IPS-18c (cell line): Measurements from ENCODE around the gene SPEN.
"Not testable (repeated sequence)": the region's sequence is repeated elsewhere in the genome, so short reads cannot be mapped to it uniquely, and the experiment has no call there.

ENCODE experiments used
- H3K4me3 ChIP-seq: 2 replicates; pipeline ENCODE4 v1.7.0; 2013; ENCODE audit warnings: low read depth, mild to moderate bottlenecking, low read length, moderate library complexity; ENCODE audit not compliant: insufficient read depth
- H3K9me3 ChIP-seq: one replicate; pipeline ENCODE4 v1.6.1; 2013; ENCODE audit warnings: mild to moderate bottlenecking, low read length, moderate library complexity; ENCODE audit not compliant: control insufficient read depth, insufficient read depth

Gene SPEN

GRCh38 chr1:15916417-15916816 lies 68.9 kb downstream of the SPEN start:
- Histone ChIP-seq H3K9me3 (no peaks in the 10 kb centered on the region), H3K4me3 (no peak overlapping the region)

DNA sequence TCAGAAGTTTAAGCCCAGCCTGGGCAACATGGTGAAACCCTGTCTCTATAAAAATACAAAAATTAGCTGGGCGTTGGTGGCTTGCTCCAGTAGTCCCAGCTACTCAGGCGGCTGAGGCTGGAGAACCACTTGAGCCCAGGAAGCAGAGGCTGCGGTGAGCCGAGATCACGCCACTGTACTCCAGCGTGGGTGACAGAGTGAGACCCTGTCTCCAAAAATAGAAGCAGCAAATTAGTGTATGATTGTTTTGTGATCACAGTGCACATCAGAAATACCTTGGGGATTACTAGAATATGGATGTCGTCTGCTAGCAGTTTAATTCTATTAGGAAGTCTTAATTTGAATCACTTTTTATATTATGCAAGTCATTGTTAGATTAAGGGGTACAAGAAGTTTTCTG lies 69.4 kb downstream of the SPEN start:
- H3K9me3 ChIP-seq: no peaks in the 10 kb centered on the region
- H3K4me3 ChIP-seq: no peak overlapping the region

GRCh38 chr1:15918962-15919715 lies 71.6 kb downstream of the SPEN start:
- H3K4me3 ChIP-seq: no peak overlapping the region
- no peaks in the 10 kb centered on the region for H3K9me3 ChIP-seq

- Histone ChIP-seq H3K9me3 (no peaks in the 10 kb centered on the region), H3K4me3 (no peak overlapping the region)
Observed at GRCh38 chr1:15923241-15923640, 75.7 kb downstream of the SPEN start.

- H3K9me3 ChIP-seq, H3K4me3 ChIP-seq: not testable (repeated sequence)
Observed at GRCh38 chr1:15926448-15926847, 78.9 kb downstream of the SPEN start.

- Histone ChIP-seq H3K9me3 (peaks cover 2% of the 10 kb centered on the region), H3K4me3 (no peak overlapping the region)
Observed at GRCh38 chr1:15928971-15929965, 81.8 kb downstream of the SPEN start.

GRCh38 chr1:15931401-15931800 lies 83.9 kb downstream of the SPEN start:
- H3K4me3 ChIP-seq: no peak overlapping the region
- peaks cover 2% of the 10 kb centered on the region for H3K9me3 ChIP-seq

DNA sequence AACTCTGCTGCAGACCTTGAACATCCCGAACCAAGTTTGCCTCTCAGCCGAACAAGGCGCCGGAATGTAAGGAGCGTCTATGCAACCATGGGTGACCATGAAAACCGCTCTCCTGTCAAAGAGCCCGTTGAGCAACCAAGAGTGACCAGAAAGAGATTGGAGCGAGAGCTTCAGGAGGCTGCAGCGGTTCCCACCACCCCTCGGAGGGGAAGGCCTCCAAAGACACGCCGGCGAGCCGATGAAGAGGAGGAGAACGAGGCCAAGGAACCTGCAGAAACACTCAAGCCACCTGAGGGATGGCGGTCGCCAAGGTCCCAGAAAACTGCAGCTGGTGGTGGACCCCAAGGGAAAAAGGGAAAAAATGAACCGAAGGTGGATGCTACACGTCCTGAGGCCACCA lies 84.4 kb downstream of the SPEN start:
- peaks cover 2% of the 10 kb centered on the region for H3K9me3 ChIP-seq
- no peak overlapping the region for H3K4me3 ChIP-seq

GRCh38 chr1:15932612-15933011 lies 85.1 kb downstream of the SPEN start:
- H3K4me3 ChIP-seq: no peak overlapping the region
- peaks cover 2% of the 10 kb centered on the region for H3K9me3 ChIP-seq

DNA sequence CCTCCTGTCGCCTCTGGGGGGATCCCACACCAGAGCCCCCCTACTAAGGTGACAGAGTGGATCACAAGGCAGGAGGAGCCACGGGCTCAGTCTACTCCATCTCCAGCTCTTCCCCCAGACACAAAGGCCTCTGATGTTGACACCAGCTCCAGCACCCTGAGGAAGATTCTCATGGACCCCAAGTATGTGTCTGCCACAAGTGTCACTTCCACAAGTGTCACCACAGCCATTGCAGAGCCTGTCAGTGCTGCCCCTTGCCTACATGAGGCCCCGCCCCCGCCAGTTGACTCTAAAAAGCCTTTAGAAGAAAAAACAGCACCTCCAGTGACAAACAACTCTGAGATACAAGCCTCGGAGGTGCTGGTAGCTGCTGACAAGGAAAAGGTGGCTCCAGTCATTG lies 86.2 kb downstream of the SPEN start:
- no peak overlapping the region for H3K4me3 ChIP-seq
- H3K9me3 ChIP-seq: peaks cover 2% of the 10 kb centered on the region

DNA sequence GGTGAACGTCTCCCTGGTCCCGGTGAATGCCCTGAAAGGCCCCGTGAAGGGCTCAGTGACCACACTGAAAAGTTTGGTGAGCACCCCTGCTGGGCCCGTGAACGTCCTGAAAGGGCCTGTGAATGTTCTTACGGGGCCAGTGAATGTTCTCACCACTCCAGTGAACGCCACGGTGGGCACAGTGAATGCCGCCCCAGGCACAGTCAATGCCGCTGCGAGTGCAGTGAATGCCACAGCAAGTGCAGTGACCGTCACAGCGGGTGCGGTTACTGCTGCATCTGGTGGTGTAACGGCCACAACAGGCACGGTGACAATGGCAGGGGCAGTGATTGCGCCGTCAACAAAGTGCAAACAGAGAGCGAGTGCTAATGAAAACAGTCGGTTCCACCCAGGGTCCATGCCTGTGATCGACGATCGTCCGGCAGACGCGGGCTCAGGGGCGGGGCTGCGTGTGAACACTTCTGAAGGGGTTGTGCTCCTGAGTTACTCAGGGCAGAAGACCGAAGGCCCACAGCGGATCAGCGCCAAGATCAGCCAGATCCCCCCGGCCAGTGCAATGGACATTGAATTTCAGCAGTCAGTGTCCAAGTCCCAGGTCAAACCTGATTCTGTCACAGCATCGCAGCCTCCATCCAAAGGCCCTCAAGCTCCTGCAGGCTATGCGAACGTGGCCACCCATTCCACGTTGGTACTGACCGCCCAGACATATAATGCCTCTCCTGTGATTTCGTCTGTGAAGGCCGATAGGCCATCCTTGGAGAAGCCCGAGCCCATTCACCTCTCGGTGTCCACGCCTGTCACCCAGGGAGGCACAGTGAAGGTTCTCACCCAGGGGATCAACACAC lies 86.9 kb downstream of the SPEN start:
- no peak overlapping the region for H3K4me3 ChIP-seq
- H3K9me3 ChIP-seq: peaks cover 2% of the 10 kb centered on the region

- H3K9me3 ChIP-seq: peaks cover 2% of the 10 kb centered on the region
Observed at GRCh38 chr1:15935056-15935950, 87.8 kb downstream of the SPEN start.

DNA sequence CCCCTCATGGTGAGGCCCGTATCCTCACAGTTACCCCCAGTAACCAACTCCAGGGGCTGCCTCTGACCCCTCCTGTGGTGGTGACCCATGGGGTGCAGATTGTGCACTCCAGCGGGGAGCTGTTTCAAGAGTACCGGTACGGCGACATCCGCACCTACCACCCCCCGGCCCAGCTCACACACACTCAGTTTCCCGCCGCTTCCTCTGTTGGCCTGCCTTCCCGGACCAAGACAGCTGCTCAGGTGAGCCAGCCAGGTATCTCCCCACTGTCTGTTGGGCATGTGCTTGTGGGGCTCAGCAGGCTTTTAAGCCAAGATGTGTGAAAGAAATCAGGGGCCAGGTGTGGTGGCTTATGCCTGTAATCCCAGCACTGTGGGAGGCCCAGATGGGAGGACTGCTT lies 88.5 kb downstream of the SPEN start:
- H3K4me3 ChIP-seq: no peak overlapping the region
- H3K9me3 ChIP-seq: peaks cover 2% of the 10 kb centered on the region

More at GRCh38 chr1:15935056-15935950, 87.8 kb downstream of the SPEN start:
- no peak overlapping the region for H3K4me3 ChIP-seq

GRCh38 chr1:15937146-15937545 lies 89.6 kb downstream of the SPEN start:
- Histone ChIP-seq H3K4me3 (no peak overlapping the region), H3K9me3 (peaks cover 2% of the 10 kb centered on the region)

GRCh38 chr1:15937706-15938168 lies 90.2 kb downstream of the SPEN start:
- H3K9me3 ChIP-seq: no peaks in the 10 kb centered on the region
- H3K4me3 ChIP-seq: no peak overlapping the region

DNA sequence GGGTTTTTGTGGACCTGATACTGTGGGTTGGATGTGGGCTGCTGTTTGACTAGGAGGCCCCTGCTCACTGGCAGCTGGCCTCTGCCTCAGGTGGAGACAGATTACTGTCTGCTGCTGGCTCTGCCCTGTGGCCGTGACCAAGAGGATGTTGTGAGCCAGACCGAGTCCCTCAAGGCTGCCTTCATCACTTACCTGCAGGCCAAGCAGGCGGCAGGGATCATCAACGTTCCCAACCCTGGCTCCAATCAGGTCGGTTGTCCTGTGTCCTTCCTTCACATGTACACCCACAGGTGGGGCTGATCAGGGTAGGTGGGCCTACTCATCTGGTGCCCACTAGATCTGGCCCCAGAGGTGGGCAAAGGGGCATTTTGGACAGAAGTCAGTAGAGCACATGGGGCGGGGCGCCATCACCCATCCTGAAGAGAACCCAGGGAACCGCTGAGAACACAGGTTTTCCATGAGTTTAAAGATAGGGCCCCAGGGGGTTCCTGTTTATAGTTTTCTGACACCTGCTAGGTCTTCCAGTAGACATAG lies 91.2 kb downstream of the SPEN start:
- Histone ChIP-seq H3K9me3 (no peaks in the 10 kb centered on the region), H3K4me3 (no peak overlapping the region)
